Esophagus muscularis mucosa (tissue), 4 donors: Measurements from ENCODE around the gene STRN3.

Experiments
- CTCF ChIP-seq, 3 experiments: fragments of 200-600 bp in 2 of 3; fragments of 450-650 bp in 1 of 3; sonication (generic) in 2 of 3; IDR thresholded peaks; one replicate each; pipeline ENCODE4 v1.5.1; 2017 to 2019; ENCODE audit warnings: antibody characterized with exemption in 3 of 3, mild to moderate bottlenecking in 2 of 3, moderate library complexity in 1 of 3
- EP300 ChIP-seq: sonication (generic); formaldehyde crosslinking; IDR thresholded peaks from one replicate; pipeline ENCODE4 v1.6.1; 2017; ENCODE audit warnings: antibody characterized with exemption
- POLR2A ChIP-seq: fragments of 450-650 bp; IDR thresholded peaks from one replicate; pipeline ENCODE4 v1.6.1; 2017; ENCODE audit warnings: antibody characterized with exemption, moderate library complexity, mild to moderate bottlenecking, low read depth
- POLR2AphosphoS5 ChIP-seq, 2 donors: sonication (generic); formaldehyde crosslinking; IDR thresholded peaks; one replicate each; pipeline ENCODE4 v1.6.1; 2017; ENCODE audit warnings: antibody characterized with exemption in 2 of 2

GRCh38 chr14:31057701-31058364 lies 31.7 kb upstream of the STRN3 start:
- TF ChIP-seq POLR2A (no peak), CTCF (IDR thresholded peaks at IDR 0.05) (no peak), POLR2AphosphoS5 (IDR thresholded peaks at IDR 0.05) (no peak), EP300 (no peak)
